ENCODE data around the gene ZBP1.
"Not testable (repeated sequence)": the region's sequence is repeated elsewhere in the genome, so short reads cannot be mapped to it uniquely, and the experiment has no call there.

ZBP1 gene

DNA sequence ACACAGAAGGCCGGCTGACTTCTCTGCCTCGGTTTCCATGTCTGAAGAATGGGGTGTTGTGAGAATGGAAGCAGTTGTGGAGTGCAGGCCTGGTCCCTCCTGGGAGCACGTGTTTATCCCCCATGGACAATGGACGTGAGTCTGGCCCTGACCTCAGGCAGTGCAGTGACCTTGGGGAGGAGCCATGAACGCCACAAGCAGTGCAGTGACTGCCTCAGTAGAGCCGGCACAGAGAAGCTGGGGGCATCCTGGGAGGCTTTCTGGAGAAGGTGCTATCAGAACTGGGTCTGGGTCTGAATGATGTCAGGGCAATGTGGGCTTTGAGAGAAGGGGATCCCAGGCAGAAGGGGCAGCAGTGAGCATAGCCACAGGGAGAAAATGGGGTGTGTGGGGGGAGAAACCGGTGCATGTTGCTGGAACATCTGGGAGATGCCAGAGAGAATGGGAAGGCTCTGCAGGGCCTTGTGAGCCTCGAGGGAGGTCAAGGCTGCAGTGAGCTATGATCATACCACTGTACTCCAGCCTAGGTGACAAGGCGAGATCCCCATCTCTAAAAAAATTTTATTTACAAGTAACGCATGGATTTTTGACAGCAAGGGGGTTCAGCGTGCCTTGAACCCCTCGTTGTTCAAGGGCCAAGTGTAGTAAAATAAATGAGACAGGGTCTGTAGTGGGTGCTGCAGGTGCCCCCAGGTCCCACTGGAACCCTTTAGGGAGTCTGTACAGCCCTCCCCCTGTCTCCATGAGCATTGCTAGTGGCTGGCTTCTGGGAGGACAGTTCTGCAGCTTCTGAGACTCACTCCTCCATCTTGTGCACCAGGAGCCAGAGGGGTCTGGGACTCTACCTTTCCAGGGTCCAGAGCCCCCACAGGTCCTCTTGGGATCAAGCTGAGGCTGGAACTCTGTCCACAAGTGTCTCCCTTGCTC lies 27.0 kb upstream of the ZBP1 start:
- DNase-seq (ENCODE audit: low read depth in 3 of 3): no peak

DNA sequence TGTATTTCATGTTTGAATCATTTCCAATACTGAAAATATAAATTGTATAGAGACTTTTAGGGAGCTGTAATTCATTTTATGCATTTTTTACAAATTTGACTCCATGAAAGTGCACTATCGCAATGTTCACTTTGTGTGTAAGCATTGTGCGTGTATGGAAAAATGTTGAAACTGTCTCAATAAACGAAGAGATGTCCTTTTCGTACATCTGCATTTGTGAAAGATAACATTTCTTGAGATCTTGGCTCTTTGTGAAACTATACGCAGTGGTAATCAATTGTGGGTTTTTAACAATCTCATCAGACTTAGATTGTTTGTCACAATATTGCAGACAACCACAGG lies 18.6 kb upstream of the ZBP1 start:
- no peak for DNase-seq (ENCODE audit: low read depth in 3 of 3)

DNA sequence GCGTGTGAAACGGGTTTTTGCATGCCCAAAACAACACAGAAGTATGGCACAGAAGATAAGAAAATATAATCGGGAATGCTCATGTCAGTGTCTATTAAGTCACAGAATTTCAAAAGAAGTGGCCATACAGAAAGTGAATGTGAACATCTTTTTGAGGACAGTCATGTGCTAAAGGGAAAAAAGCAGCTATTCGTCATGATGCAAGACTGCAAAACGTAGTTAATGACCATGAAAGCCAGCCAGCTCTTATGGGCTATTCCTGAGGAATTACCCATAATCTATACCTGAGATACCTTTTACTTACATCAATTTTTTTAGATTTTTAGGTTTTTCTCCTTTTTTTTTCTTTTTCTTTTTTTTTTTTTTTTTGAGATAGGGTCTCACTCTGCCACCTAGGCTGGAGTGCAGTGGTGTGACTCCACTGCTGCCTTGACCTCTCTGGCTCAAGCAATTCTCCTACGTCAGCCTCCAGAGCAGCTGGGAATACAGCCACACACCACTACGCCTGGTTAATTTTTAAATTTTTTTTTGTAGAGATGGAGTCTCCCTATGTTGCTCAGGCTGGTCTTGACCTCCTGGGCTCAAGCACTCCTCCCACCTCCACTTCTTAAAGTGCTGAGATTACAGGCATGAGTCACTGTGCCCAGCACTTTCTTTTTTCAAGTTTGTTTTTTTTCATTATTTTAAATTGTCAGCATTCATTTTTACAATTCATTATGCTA lies 18.1 kb upstream of the ZBP1 start:
- DNase-seq (ENCODE audit: low read depth in 3 of 3): no peak

DNA sequence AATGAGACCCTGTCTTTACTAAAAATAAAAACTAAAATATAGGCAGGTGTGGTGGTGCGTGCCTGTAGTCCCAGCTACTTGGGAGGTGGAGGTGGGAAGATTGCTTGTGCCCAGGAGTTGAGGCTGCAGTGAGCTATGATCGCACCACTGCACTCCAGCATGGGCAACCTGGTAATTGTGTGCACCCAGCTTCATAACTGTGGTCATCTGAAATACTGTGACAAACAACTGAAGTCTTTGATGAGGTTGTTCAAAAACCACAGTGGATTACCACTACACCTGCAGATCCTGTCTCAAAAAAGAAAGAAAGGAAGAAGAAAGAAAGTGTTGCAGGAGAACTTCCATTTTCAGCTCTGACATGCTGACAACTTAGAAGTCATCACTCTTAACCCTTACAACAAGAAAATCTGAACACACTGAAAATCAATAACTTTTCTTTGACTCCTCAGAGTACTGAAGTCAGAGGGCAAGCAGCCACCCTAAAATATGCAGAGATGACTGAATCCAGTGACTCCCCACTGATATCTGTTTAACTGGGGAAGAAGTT lies 13.8 kb upstream of the ZBP1 start:
- DNase-seq (ENCODE audit: low read depth in 3 of 3): no peak

DNA sequence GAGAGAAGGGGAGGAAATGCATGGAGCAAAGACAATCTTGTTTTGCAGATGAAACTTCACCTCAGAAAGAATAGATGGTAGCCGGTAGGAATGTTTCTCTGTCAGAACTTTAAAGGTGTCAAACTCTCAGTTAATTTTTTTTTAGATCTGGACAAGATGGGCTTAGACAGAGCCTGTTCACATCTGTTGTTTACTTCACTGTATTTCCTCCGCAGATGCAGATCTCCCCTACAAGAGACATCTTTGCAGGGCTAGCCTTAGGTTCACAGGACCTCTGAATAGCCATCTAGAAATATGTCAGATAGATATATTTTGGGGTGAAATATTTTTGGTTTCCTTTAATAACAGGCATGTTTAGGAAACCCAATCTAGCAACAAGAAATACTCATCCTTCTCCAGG lies 12.1 kb upstream of the ZBP1 start:
- DNase-seq (ENCODE audit: low read depth in 3 of 3): no peak

DNA sequence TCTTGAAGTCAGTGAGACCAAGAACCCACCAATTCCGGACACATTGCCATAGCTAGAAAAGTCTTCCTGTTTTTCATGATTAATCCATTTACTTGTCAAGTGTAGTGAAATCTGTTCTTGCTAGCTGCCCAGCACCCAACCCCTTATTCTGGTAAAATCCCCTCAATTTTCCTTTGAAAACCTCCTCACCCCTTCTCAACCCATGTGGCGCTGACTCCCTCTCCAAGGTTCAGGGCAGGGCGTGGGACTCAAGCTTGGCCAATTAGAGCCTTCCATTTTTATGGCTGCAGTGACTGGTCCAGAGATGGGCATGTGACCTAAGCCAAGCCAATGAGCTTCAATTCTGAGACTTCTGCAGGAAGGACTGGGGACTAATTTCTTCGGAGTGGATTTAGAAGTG lies 9.8 kb upstream of the ZBP1 start:
- DNase-seq (ENCODE audit: low read depth in 3 of 3): peak in 1 of 3 experiments; percentile 44

DNA sequence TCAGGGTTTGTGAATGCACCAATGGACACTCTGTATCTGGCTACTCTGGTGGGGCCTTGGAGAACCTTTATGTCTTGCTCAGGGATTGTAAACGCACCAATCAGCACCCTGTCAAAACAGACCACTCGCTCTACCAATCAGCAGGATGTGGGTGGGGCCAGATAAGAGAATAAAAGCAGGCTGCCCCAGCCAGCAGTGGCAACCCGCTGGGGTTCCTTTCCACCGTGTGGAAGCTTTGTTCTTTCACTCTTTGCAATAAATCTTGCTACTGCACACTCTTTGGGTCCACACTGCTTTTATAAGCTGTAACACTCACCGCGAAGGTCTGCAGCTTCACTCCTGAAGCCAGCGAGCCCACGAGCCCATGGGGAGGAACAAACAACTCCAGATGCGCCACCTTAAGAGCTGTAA lies 9.3 kb upstream of the ZBP1 start:
- not testable (repeated sequence) for DNase-seq (ENCODE audit: low read depth in 3 of 3)

DNA sequence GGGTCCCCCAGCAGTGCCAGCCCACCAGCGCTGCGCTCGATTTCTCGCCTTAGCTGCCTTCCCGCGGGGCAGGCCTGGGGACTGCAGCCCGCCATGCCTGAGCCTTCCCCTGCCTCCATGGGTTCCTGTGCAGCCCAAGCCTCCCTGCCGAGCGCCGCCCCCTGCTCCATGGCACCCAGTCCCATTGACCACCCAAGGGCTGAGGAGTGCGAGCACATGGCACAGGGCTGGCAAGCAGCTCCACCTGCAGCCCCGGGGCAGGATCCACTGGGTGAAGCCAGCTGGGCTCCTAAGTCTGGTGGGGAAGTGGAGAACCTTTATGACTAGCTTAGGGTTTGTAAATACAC lies 8.7 kb upstream of the ZBP1 start:
- DNase-seq (ENCODE audit: low read depth in 3 of 3): not testable (repeated sequence)

DNA sequence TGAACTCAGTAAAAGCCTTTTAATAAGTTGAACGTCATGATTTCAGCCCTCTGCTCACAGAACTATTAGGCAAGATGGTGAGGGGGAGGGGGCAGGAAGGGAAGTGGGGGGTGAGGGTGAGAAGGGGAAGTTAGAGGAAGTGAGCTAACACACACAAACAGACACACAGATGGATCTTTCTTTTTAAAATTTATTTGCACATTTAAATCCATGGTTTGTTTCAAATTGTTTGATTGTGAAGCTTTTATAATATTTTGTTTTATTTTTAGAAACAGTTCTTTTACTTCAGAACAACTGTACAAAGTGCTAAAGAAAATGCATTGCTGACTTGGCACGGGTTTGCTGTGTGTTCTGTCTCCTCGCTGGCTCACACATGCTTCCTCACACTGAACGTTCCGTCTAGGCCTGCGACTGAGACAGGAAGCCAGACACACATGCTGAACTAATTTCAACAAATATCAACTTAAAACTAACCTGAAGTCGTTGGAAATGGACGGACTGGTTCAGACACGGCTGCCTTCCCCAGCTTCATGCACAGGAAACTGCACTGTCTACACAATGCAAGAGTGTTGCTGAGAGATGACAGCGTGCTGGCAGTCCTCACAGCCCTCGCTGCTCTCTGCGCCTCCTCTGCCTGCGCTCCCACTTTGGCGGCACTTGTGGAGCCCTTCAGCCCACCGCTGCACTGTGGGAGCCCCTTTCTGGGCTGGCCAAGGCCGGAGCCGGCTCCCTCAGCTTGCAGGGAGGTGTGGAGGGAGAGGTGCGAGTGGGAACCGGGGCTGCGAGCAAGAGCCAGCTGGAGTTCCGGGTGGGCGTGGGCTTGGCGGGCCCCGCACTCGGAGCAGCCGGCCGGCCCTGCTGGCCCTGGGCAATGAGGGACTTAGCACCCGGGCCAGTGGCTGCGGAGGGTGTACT lies 8.1 kb upstream of the ZBP1 start:
- DNase-seq (ENCODE audit: low read depth in 3 of 3): peak in 1 of 3 experiments; percentile 41

DNA sequence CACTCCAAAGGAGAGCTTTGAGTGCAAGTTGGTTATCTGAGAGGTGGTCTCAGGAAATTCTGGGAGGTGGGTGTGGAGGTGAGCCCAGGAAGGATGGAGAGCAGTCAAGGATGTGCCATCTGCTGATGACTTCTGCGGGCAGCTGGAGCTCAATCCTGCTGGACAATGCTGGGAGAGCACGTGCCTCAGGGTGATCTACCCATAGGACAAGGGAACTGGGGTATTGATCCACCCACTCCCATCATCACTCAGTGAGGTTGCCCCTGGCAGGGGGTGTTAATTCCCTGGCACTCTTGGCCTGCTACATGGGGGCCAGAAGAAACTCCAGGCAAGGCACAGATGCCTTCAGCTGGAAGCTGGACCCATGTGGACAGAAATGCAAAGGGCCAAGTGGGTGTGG lies 7.1 kb upstream of the ZBP1 start:
- no peak for DNase-seq (ENCODE audit: low read depth in 3 of 3)

DNA sequence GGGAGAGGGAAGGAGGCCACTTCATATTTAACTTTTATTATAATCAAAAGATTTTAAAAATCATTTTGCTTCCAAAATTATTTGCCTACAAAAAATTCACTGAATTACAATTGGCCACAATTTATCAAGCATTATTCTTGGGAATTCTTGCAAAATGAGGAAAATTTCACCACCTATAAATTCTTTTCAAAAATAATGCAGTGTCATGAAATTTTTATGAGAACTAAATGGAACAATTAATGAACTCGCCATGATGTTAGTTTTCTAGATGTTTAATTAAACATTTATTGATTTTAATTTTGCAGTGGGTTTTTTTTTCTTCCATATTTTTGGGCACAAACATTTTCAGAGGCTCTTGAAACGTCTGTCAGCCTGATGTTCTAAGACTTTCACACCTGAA lies 5.8 kb upstream of the ZBP1 start:
- no peak for DNase-seq (ENCODE audit: low read depth in 3 of 3)

DNA sequence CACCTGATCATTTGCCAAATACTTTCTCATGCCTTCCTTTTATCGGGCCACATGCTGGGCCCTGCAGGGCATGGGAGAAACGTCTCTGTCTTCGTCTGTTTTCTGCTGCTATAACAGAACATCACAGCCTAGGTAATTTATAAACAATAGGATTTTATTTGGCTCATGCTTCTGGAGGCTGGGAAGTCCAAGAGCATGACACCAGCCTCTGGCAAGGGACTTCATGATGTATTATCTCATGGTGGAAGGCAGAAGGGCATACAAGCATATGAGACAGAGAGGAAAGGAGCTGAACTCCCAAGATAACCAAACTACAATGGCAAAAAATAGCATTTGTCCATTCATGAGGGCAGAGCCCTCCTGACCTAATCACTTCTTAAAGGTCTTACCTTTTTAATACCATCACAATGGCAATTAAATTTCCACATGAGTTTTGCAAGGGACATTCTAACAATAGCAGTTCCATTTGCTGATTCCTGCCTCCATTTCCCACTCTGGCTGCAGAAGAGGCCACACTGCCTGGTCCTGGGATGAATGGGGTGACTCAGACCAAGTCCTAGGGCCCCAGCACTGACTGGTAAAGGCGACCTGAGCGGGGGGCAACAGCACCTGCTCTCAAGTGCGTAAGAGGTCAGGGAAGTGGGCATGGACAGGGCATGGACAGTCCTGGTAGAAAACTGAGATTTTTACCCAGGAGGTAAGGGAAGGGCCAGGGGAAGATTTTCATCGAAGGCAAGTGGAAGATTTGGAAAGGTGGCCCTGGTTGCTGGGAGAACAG lies 5.1 kb upstream of the ZBP1 start:
- no peak for DNase-seq (ENCODE audit: low read depth in 3 of 3)

DNA sequence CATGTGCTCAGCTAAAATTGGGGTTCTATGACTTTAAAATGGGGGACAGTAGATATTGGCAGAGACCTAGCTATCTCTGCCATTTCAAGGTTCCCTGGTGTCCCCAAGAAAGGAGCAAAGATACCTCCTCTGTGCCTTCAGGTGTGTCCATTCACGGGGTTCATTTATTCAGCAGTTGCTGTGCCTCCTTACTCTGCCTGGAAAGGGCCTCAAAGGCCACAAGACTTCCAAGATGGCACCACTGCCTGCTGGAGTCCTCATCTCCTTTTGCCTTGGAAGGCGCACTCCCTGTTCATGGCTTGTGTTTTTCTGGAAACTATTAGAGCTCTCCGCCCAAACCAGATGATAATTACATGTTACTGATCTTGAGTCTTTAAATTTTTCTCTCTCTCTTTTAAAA lies 3.9 kb upstream of the ZBP1 start:
- DNase-seq (ENCODE audit: low read depth in 3 of 3): no peak

DNA sequence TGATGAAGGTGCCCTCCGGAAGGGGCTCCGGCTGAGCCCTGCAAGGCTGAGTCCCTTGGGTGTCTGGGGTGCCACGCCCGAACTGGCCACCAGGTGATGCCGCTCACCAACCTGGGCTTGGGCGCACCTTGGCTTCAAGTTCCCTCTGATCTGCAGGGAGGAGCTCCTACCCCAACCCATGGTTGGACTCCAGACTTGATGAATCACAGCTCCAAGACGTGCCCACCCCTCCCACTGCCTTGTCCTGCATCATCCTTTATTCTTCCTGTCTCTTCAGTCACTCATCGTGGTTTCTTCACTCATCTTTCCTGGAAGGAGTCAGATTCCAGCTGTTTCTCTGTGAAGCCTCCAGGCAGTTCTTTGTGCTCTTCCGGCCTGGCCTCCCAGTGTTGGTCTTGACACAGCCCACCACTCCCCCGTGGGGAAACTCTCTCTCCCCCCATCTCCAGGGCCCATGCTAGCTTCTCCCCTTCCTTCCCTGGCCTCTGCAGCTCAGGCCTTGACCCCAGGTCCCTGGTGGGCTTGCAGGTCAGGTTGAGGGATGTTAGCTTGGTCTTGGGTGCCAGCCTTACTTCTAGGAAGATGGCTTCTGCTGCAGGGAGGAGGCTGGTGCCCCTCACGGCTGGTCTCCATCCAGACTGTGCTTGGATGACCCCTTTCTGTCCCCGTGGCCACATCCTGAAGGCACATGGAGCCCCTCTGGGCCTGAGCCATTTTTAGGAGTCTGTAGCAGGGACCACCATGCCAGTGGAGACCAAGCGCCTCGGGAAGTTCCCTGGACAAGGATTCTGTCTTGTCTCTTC lies 2.6 kb upstream of the ZBP1 start:
- peak in 2 of 3 experiments; percentile 23 to 64 for DNase-seq (ENCODE audit: low read depth in 3 of 3)

DNA sequence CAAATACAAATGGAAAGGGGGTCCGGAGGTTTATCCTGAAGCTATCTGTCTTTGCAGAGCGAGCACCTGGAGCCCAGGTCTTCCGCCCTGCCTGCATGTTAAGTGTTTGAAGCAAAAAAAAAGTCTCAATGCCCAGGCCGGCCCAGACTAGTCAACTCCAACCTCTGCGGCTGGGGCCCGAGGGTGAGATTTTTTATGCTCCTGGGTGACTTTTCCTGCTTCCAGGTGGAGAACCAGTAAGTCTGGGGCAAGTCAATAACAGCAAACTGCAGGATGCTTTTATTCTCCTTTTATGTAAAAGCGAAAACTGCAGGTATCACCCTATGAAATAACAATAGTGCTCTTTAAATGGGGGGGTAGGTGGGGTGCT lies 2.0 kb upstream of the ZBP1 start:
- DNase-seq (ENCODE audit: low read depth in 3 of 3): no peak

DNA sequence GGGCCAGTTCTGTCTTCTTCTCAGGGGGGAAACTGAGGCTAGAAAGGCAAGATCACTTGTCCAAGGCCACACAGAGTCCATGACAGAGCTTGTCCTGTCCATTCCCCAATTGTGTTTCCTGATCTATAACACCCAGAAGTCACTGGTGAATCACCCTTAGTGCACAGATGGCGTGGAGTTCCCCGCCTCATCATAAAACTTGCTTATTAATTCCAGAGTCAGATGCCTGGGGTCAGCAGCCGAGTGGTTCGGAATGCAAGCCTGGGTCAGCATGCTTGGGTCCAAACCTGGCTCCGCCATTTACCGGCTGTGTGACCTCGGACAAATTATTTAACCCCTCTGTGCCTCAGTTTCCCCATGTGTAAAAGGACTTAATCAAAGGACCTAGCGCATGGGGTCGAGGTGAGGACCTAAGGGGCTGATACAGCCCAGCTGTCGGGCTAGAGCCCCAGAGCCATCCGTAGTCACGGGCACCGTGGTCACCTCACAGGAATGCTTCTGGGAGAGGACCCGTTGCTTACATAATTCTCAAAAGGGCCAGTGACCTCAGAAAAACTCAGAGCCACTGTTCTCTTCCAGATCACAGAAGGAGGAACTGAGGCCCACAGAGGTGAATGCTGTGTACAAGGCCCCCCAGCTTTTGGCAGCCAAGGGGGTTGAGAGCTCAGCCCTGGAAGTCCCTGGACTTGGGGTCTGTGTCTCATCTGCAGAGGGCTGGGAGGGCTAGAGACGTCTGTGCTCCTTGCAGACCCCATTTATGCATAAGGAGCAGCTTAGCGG lies 1.4 kb upstream of the ZBP1 start:
- DNase-seq (ENCODE audit: low read depth in 3 of 3): no peak

DNA sequence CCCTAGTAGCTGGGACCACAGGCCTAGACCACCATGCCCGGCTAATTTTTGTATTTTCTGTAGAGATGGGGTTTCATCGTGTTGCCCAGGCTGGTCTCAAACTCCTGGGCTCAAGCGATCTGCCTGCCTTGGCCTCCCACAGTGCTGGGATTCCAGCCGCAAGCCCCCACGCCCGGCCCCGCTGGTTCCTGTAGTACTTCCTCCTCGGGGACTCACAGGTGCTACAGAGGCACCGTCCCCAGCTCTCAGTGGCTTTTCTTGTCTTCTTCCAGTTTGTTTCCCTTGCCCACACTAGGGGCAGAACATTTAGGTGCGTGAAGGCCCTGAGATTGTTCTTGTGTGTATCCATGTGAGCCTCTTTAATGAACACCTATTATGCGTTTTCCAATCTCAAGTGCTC lies 773 bp upstream of the ZBP1 start:
- no peak for DNase-seq (ENCODE audit: low read depth in 3 of 3)

DNA sequence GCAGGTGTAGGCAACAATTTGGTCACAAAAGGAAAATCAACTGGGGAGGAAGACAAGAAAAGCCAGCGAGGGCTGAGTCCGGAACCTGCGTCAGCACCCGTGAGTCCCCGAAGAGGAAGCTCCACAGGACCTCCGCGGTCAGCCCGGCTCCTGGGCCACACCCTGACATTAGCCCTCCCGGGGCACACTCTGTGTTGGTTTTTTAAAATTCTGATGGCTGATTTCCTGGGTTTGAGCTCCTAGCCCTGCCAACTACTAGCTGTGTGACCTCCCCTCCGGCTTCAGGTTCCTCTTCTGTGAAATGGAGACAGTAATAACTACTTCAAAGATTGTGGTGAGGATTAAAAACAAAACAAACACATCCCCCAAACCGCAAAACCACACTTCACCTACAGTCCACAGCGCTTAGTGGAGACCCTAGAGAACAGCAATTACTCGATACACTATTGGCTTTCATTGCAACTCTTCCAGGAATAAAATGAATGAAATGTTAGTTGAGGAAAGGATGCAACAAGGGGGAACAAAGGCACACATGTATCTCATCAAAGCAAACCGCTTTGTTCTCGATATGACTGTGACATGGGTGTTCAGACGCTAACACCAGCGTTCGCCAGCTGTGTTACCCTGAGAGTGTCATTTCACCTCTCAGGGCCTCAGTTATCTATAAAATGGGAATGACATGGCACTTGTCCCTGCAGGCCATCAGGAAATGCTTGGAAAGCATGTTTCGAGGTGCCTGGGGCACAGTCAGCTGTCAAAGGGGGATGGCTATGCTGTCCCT lies 985 bp downstream of the ZBP1 start:
- peak in 2 of 3 experiments; percentile 23 to 50 for DNase-seq (ENCODE audit: low read depth in 3 of 3)

DNA sequence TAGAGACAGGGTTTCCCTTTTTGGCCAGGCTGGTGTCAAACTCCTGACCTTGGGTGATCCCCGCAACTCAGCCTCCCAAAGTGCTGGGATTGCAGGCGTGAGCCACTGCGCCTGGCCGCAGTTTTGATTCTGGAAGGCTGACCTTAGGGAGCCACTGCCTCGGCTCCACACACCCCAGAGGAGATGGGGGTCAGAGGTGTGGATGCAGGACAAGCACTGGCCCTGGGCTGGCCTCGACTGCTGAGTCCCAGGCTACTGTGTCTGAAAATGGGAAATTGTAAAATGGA lies 1.5 kb downstream of the ZBP1 start:
- DNase-seq (ENCODE audit: low read depth in 3 of 3): no peak

All from stimulated activated CD4-positive, alpha-beta T cell treated with anti-CD3 and anti-CD28 coated beads, TNF-alpha, amount 100 ng/mL, for 24 hours (primary cell).